ENCODE results near the gene SHOX. TPM values are rescaled to one million over a fixed set of nuclear protein-coding genes. Genes with fewer than 3 reads are reported as not detected.

Gene SHOX
- total and polyA plus RNA-seq, 10 of the 15 experiments (the other 5 are each of a cell fraction or from before 2014, with no cell fraction given), result 0.42 TPM; not detected in 9

- Histone ChIP-seq H3K27ac (ENCODE audit: control insufficient read depth, insufficient read depth) (no peak overlapping the region), H4K20me1 (ENCODE audit: control insufficient read depth, insufficient read depth) (no peaks in the 10 kb centered on the region), H3K79me2 (ENCODE audit: control insufficient read depth, insufficient read depth, low read length) (no peaks in the 10 kb centered on the region), H3K9ac (ENCODE audit: control insufficient read depth, insufficient read depth, low read length) (no peak overlapping the region), H3K4me2 (ENCODE audit: control insufficient read depth, insufficient read depth) (no peak overlapping the region), H3K36me3 (ENCODE audit: control insufficient read depth in 2 of 2, insufficient read depth in 2 of 2, low read length in 1 of 2) (no peaks in the 10 kb centered on the region), H2AFZ (ENCODE audit: control insufficient read depth, low read depth, low read length) (no peak overlapping the region), H3K4me3 (no peak overlapping the region), H3K27me3 (replicated peaks in 1 of 2; ENCODE audit: control insufficient read depth in 2 of 2, insufficient read depth in 2 of 2, low read length in 1 of 2) (no peaks in the 10 kb centered on the region), H3K9me3 (replicated peaks; ENCODE audit: control insufficient read depth, insufficient read depth, low read length) (no peaks in the 10 kb centered on the region; the same call in 2 of the 3 replicates), H3K4me1 (ENCODE audit: control insufficient read depth, insufficient read depth, low read length) (no peaks in the 10 kb centered on the region)
- no TSS peak for BruUV-seq (replicated peaks)
- POLR2A ChIA-PET, result no interaction called here
- intact Hi-C loops (cut with micrococcal nuclease; ENCODE audit: unreplicated experiment), result no loop called here
- RAD21 ChIA-PET (ENCODE audit: unreplicated experiment), result no interaction called here
- WGBS (ENCODE audit: insufficient coverage, insufficient replicate concordance, low lambda C conversion rate, missing lambda C conversion rate), result 47% methylated on average over 7 of the region's 7 CpGs
- in situ Hi-C loops (cut with MboI), result no loop called here
- CTCF ChIA-PET, result no interaction called here
- ATAC-seq (no peak), DNase-seq (ENCODE audit: low read depth, low spot score) (no peak), FAIRE-seq (no peak)
- TF ChIP-seq ZSCAN29 (IDR thresholded peaks at IDR 0.05) (no peak), ZNF687 (IDR thresholded peaks at IDR 0.05) (no peak), FOXK2 (IDR thresholded peaks at IDR 0.05) (no peak), CEBPB (IDR thresholded peaks at IDR 0.05; ENCODE audit: borderline replicate concordance in 1 of 2, low read depth in 2 of 2, low read length in 2 of 2) (no peak), ZBTB11 (CRISPR knock-in tag; IDR thresholded peaks at IDR 0.05) (no peak), KAT2A (conservative IDR thresholded peaks at IDR 0.05; ENCODE audit: control insufficient read depth, low read depth, low read length) (no peak)
- SMC1A ChIA-PET (ENCODE audit: uncharacterized antibody, unreplicated experiment), result no interaction called here
These were observed 42.3 kb downstream of the SHOX start for GRCh38 chrX:672931-673330.

Data from GM12878 (cell line).